ENCODE data around the gene THAP2.

DNA sequence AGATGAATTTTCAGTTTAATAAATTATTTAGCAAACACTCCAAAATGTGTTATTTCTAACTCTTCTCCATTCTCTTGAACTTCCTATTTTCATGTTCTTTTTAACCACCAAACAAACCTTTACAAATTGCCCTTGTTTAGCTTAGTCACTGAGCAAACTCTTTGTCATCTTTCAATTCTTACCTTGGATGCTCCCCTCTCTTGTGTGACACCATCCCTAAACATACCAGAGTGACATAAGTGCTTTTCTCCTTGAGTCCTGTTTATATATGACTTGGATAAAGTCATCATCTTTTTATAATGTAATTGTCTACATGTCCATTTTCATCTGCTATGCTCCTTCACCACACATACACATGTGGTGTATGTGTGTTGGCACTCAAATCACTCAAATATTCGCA lies 18.4 kb downstream of the THAP2 start:
- TF ChIP-seq, protein P1, sequence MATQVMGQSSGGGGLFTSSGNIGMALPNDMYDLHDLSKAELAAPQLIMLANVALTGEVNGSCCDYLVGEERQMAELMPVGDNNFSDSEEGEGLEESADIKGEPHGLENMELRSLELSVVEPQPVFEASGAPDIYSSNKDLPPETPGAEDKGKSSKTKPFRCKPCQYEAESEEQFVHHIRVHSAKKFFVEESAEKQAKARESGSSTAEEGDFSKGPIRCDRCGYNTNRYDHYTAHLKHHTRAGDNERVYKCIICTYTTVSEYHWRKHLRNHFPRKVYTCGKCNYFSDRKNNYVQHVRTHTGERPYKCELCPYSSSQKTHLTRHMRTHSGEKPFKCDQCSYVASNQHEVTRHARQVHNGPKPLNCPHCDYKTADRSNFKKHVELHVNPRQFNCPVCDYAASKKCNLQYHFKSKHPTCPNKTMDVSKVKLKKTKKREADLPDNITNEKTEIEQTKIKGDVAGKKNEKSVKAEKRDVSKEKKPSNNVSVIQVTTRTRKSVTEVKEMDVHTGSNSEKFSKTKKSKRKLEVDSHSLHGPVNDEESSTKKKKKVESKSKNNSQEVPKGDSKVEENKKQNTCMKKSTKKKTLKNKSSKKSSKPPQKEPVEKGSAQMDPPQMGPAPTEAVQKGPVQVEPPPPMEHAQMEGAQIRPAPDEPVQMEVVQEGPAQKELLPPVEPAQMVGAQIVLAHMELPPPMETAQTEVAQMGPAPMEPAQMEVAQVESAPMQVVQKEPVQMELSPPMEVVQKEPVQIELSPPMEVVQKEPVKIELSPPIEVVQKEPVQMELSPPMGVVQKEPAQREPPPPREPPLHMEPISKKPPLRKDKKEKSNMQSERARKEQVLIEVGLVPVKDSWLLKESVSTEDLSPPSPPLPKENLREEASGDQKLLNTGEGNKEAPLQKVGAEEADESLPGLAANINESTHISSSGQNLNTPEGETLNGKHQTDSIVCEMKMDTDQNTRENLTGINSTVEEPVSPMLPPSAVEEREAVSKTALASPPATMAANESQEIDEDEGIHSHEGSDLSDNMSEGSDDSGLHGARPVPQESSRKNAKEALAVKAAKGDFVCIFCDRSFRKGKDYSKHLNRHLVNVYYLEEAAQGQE (IDR thresholded peaks at IDR 0.05; ENCODE audit: insufficient read depth in 1 of 2, low read depth in 2 of 2, low read length in 2 of 2), result no peak
- no peak for TF ChIP-seq POLR2AphosphoS5 (IDR thresholded peaks at IDR 0.05; ENCODE audit: low read depth, low read length)
- no peak for TF ChIP-seq TAF1 (IDR thresholded peaks at IDR 0.05; ENCODE audit: borderline replicate concordance, insufficient read depth, low read length)
- TF ChIP-seq SIN3A (IDR thresholded peaks at IDR 0.05; ENCODE audit: borderline replicate concordance, insufficient read depth, low read length), result no peak
- no peak for TF ChIP-seq FOXP2 (optimal IDR thresholded peaks at IDR 0.05; ENCODE audit: borderline replicate concordance, extremely low read depth, extremely low read length, insufficient read depth)

Measured in PFSK-1 (cell line).